IPS-18c (cell line): Measurements from ENCODE around the gene RBFA.
A peak's percentile ranks its signal among the peaks of the same experiment; 100 is the strongest.
"Not testable (repeated sequence)": the region's sequence is repeated elsewhere in the genome, so short reads cannot be mapped to it uniquely, and the experiment has no call there.

Experiments
- H3K4me3 ChIP-seq: 2 replicates; pipeline ENCODE4 v1.7.0; 2013; ENCODE audit warnings: low read depth, mild to moderate bottlenecking, low read length, moderate library complexity; ENCODE audit not compliant: insufficient read depth
- H3K9me3 ChIP-seq: one replicate; pipeline ENCODE4 v1.6.1; 2013; ENCODE audit warnings: mild to moderate bottlenecking, low read length, moderate library complexity; ENCODE audit not compliant: control insufficient read depth, insufficient read depth

The RBFA gene

DNA sequence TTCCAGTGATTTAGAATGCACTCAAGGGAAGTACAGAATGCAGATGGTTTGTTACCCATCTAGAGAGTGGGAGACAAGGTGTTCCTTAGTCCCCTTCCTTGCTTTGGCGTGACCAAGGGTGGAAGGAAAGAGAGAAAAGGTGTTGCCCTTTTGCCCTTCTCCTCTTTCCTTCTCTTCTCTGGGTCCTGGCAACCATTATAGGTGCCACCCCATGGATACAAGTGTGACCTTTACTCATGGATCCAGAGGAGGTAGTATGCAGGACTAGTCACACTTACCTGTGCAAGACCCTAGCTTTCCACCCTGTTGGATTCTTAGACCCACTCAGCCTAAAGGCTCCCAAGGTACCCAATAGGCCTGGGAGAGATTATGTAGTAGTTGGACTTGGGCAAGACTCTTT is 11.6 kb upstream of the RBFA start:
- Histone ChIP-seq H3K9me3 (peaks cover 16% of the 10 kb centered on the region), H3K4me3 (no peak overlapping the region; the same call in 1 of the 2 replicates)

DNA sequence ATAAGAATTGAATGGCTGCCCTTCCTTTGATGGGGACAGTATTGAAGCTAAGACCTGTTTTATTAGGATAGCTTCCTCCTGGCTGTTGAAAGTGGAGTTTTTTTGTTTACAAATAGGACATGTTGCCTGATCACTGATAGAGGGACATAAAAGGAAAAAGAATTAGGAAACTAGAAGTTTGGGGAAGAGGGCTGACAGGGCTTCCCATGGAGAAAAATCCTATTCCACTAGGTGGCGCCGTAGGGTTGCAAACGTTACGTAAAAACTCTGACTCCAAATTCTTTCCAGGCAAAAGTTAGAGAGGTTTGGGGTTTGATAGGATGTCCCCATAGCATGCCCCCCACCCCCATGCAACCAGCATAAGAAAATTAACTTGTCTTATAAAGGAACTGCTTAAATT is 11.1 kb upstream of the RBFA start:
- H3K4me3 ChIP-seq: no peak overlapping the region
- peaks cover 16% of the 10 kb centered on the region for H3K9me3 ChIP-seq

DNA sequence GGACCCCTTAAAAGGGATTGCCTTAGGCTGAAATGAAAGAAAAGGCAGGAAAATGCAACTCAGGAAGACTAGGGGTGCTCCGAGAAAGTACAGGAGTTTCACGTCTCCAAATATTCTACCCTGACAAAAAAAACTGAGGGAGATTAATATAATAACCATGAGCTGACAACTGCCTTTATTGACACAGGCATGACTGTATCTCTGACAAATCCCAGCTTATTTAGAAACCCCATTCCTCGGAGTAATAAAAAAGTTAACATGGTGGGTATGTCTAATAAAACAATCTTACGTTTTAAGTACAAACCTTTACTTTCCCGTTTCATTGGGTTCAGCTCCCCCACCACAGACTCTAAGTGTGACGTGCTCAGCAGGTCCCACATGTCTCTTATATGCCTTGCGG is 7.9 kb upstream of the RBFA start:
- Histone ChIP-seq H3K4me3 (no peak overlapping the region), H3K9me3 (peaks cover 12% of the 10 kb centered on the region)

DNA sequence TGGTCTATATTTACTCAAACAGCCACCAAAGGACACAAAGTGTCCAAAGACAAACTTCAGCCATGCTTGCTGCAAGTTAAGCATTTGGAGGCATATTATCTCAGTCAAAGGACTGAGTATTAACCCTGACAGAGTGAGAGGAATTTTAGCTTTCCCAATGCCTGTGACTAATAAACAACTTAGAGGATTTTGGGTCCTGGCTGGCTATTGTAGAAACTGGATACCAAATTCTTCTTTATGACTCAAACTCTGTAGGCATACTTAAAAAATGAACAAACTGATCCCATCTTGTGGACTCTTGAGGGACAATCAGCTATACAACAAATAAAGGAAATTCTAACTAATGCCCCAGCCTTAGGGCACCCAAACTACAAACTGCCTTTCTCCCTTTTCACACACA is 6.5 kb upstream of the RBFA start:
- not testable (repeated sequence) for H3K4me3 ChIP-seq, H3K9me3 ChIP-seq

GRCh38 chr18:80029690-80030089 is 4.5 kb upstream of the RBFA start:
- Histone ChIP-seq H3K9me3 (no peaks in the 10 kb centered on the region), H3K4me3 (no peak overlapping the region)

- H3K4me3 ChIP-seq: peak overlapping the region; percentile 84
- no peaks in the 10 kb centered on the region for H3K9me3 ChIP-seq
Measured at GRCh38 chr18:80033181-80034067, 810 bp upstream of the RBFA start.

DNA sequence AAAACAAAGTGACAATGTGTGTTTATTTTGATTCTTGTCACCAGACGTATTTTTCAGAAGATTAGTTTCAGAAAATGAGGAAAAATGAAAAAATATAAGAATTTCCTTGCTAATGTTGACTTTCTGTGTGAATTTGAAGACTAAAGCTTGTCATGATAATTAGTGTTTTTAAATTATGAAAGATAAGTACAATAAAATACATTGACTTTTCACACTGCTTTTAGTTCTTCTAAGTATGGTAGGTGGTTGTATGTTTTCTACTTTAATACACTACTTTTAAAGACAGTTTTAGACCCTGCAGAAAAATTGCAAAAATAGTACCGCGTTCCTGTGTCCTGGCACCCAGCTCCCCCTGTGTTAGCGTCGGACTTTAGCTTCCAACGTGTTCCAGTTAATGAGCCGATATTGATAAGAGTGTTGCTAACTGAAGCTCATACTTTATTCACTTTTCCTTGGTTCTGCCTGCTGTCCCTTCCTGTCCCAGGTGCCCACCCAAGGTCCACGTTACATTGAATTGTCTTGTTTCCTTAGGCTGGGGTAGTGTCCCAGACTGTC is 695 bp downstream of the RBFA start:
- Histone ChIP-seq H3K9me3 (no peaks in the 10 kb centered on the region), H3K4me3 (peak overlapping the region; percentile 84)

GRCh38 chr18:80035997-80036396 is 1.8 kb downstream of the RBFA start:
- peaks cover 2% of the 10 kb centered on the region for H3K9me3 ChIP-seq
- no peak overlapping the region for H3K4me3 ChIP-seq

GRCh38 chr18:80037300-80037699 is 3.1 kb downstream of the RBFA start:
- Histone ChIP-seq H3K9me3 (peaks cover 2% of the 10 kb centered on the region), H3K4me3 (no peak overlapping the region)

DNA sequence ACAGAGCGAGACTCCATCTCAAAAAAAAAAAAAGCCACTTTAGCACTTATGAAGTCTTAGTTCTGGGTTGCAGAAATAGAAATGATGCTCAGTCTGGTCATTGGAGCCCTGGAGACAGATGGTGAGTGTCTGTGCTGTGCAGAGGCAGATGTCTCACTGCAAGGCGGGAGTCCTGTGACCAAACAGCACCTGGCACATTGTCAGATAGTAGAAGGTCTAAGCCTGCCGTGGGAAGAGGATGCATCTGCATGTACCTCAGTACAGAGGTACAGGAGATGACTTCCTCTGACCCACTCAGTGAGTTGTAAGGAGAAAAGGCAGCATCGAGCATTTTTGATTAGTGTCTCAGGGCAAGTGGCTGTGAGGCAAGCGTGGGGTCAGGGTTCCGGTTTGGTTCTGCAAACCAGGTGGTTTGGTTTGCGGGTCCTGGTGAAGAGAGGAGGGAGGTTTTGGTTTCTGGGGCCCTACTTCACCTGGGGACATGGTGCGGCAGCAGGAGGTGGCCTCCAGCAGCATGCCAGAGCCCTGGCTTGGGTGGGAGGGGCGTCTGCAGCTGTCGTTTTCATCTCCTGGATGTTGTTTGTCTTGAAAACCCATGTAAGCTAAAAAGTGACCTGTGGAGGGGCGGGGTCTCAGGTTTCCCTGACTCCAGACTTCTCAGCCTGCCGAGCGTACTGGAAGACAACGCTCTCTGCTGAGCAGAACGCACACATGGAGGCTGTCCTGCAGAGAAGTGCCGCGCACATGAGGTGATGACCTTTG is 3.8 kb downstream of the RBFA start:
- no peak overlapping the region for H3K4me3 ChIP-seq
- peaks cover 2% of the 10 kb centered on the region for H3K9me3 ChIP-seq

DNA sequence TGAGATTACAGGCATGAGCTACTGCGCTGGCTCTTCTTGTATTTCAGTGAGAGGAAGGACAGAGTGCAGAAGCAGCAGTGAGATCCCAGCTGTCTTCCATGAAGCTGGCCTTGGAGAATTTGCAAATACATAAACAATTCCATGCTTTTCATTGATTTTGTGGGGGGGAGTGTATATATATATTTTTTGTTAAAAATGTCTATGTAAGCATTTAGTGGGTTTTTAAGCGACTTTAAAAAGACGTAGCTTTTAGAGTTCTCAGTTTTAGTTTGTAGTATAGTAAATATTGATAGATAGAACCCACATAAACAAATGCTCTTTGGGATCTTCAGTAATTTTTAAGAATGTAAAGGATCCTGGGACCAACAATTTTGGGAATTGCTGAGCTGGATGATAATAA is 6.3 kb downstream of the RBFA start:
- no peak overlapping the region for H3K4me3 ChIP-seq
- H3K9me3 ChIP-seq: peaks cover 2% of the 10 kb centered on the region

DNA sequence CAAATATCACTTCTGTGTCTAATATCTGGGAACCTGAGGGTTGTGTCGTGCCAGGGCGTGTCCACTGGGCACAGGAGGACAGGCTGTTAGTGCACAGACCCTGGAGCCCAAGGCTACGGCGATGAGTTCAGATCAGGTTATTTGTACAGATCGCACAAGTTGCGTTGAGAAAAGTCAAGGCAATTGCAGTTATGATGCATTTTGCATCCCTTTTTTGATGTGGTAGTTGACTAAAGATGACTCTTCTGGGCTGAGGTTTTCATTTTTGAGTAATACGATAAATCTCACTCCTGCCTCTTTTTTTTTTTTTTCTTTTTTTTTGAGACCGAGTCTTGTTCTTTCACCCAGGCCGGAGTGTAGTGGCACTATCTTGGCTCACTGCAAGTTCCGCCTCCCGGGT is 7.2 kb downstream of the RBFA start:
- H3K4me3 ChIP-seq: no peak overlapping the region
- peaks cover 4% of the 10 kb centered on the region for H3K9me3 ChIP-seq

DNA sequence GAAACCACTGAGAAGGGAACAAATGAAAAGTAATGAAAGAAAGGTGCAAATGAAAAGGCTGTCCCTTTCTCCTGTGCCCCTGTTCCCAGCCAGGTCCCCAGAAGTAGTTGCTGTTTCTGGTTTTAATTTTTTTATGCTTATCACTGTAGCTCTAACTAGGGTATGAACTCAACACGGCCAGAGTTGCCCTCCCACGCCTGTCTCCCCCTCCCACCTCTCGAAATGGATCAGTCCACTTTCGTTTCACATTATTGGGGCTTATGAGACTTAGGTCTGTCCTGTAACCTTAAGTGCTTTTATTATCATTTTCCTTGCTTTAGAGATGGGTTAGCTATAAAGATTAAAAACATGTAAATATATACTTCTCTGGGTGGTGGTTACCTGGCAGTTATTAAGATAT is 8.6 kb downstream of the RBFA start:
- Histone ChIP-seq H3K9me3 (peaks cover 4% of the 10 kb centered on the region), H3K4me3 (no peak overlapping the region)

- Histone ChIP-seq H3K4me3 (no peak overlapping the region), H3K9me3 (peaks cover 8% of the 10 kb centered on the region)
Measured at GRCh38 chr18:80044072-80044471, 9.8 kb downstream of the RBFA start.

- H3K9me3 ChIP-seq: peaks cover 13% of the 10 kb centered on the region
- no peak overlapping the region for H3K4me3 ChIP-seq
Measured at GRCh38 chr18:80046011-80046410, 11.8 kb downstream of the RBFA start.

DNA sequence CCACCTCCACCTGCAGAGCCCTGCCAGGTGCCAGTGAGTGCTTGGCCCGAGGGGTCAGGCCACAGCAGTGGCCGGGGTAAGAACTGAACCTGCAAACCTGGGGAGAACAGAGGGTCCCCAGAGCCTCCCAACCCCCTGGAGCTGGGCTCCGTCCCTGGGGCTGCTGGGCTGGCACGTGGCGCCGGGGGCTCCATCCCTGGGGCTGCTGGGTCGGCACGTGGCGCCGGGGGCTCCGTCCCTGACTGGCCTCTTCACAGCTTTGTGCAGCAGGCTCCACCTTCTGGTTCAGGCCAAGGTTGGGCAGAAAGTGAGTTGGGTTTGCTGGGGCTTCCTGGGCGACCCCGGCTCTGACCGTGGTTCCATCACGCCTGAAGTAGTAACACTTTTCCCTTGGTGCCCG is 12.2 kb downstream of the RBFA start:
- H3K4me3 ChIP-seq: no peak overlapping the region

DNA sequence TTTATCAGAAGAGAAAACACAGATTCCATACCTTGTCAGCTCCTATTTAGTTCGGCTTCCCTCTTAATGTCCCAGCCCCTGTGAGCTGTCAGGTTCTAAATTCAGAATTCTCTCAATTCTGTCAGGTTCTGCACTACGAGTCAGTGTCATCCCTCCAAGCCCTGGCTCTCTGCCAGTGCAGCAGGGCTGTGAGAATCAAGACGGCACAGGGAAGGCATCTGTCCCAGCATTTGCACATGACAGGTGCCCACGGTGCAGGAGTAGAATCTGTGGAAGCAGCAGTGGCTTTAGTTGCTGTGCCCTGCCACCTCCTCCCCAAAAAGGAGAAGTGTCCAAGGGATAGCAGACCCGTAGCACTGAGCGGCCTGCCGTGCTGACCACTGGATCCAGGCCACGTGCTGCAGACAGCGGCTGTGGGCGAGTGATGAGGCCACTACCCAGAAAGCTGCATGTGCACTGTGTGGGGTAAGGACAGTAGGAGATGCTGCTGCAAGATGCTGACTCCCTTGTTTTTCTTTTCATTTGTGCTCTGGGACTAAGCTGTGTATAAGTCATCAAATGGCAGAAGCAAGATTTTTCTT is 12.8 kb downstream of the RBFA start:
- no peak overlapping the region for H3K4me3 ChIP-seq
- H3K9me3 ChIP-seq: peaks cover 20% of the 10 kb centered on the region

More for the DNA sequence above, 12.2 kb downstream of the RBFA start:
- peaks cover 17% of the 10 kb centered on the region for H3K9me3 ChIP-seq

DNA sequence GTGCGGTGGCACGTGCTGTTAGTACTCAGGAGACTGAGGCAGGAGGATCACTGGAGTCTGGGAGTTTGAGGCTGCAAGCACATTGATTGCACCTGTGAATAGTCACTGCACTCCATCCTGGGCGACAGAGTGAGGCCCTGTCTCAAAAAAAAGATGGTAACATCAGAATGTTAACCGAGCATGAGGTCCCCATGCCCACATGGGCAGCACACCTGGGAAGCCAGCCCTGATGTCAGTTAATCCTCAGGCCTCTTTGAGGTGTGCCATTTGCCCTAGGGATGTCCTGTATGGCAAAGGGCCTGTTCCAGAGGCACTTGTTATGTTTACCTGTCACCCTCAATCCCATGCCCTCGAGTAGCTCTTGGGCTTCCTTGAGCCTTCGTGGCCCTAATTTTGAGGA is 16.6 kb downstream of the RBFA start:
- peaks cover 28% of the 10 kb centered on the region for H3K9me3 ChIP-seq
- H3K4me3 ChIP-seq: no peak overlapping the region
